Esophagus squamous epithelium (tissue), 5 donors: ENCODE results near the gene NNMT. TPM values are rescaled to one million over a fixed set of nuclear protein-coding genes. Genes with fewer than 3 reads are reported as not detected.

ENCODE experiments used
- DNase-seq: peaks from one replicate; lab custom pipeline; 2025; lab: John Stamatoyannopoulos, UW
- H3K27ac ChIP-seq, 4 donors: fragments of 200-600 bp; sonication (generic); one replicate each; pipeline ENCODE4 v1.5.1; 2016 to 2019; ENCODE audit warnings: mild to moderate bottlenecking in 1 of 4
- H3K27me3 ChIP-seq, 4 donors: fragments of 200-600 bp; sonication (generic); 1 replicate in 3 of 4; 2 replicates in 1 of 4; pipeline versions ENCODE4 v1.5.1 to v1.6.0; 2017 to 2021; ENCODE audit warnings: antibody characterized with exemption in 1 of 4
- H3K36me3 ChIP-seq, 3 donors: fragments of 200-600 bp; sonication (generic); one replicate each; pipeline ENCODE4 v1.5.1; 2016 to 2019
- H3K4me1 ChIP-seq, 3 donors: fragments of 200-600 bp; sonication (generic); one replicate each; pipeline ENCODE4 v1.5.1; 2017 to 2019
- H3K4me3 ChIP-seq, 4 donors: fragments of 200-600 bp; sonication (generic); 1 replicate in 3 of 4; 2 replicates in 1 of 4; pipeline ENCODE4 v1.5.1; 2016 to 2019; ENCODE audit warnings: mild to moderate bottlenecking in 2 of 4, moderate library complexity in 1 of 4
- H3K9me3 ChIP-seq, 3 donors: fragments of 200-600 bp; sonication (generic); one replicate each; pipeline ENCODE4 v1.5.1; 2016 to 2019
- POLR2A ChIP-seq, 4 donors: fragments of 450-650 bp; IDR thresholded peaks; one replicate each; pipeline ENCODE4 v1.6.1; 2017; ENCODE audit warnings: antibody characterized with exemption in 4 of 4, mild to moderate bottlenecking in 4 of 4, moderate library complexity in 3 of 4
- WGBS, 2 donors: methylation state at CpG; one replicate each; pipeline ENCODE4 v1.1.5; 2018; 5-methylcytosine and 5-hydroxymethylcytosine counted together
- intact Hi-C: fragments of 100-400 bp; cut with DNase I; formaldehyde crosslinking; loops from one replicate; pipeline ENCODE4 v1.15.0; 2022
- total RNA-seq, 4 donors: library from RNA; depleted of rRNA; stranded (reverse); fragments of >200 nt; gene quantifications; one replicate each; pipeline ENCODE4 v1.1.0, GENCODE V29; 2016
- TF ChIP-seq, protein P1 (sequence below), 6 experiments: fragments of 450-650 bp in 4 of 6; fragments of 200-600 bp in 2 of 6; sonication (generic) in 2 of 6; IDR thresholded peaks; one replicate each; pipeline ENCODE4 v1.5.1; 2016 to 2019; ENCODE audit warnings: antibody characterized with exemption in 6 of 6, mild to moderate bottlenecking in 4 of 6, moderate library complexity in 4 of 6
- donor health status: DM: yes; HTN: yes; CAD: no.

NNMT gene
- total RNA-seq, 4 donors from 2014 or later: 4.1 to 142 (median 56.8) TPM

DNA sequence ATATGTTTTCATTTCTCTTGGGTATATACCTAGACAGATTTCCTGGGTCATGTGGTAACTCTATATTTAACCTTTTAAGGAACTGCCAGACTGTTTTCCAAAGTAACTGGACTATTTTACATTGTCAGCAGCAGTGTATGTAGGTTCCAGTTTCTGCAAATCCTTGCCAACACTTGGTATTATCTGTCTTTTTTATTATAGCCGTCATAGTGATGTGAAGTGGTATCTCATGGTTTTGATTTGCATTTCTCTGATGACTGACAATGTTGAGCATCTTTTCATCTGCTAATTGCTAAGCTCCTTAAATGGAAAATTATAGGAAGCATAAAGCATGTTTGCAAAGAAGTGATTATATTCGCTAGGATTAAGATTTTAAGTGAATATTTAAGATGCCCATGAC, 13.9 kb downstream of the NNMT start:
- 90 to 91% methylated on average over 2 of the region's 2 CpGs for WGBS, 2 donors

DNA sequence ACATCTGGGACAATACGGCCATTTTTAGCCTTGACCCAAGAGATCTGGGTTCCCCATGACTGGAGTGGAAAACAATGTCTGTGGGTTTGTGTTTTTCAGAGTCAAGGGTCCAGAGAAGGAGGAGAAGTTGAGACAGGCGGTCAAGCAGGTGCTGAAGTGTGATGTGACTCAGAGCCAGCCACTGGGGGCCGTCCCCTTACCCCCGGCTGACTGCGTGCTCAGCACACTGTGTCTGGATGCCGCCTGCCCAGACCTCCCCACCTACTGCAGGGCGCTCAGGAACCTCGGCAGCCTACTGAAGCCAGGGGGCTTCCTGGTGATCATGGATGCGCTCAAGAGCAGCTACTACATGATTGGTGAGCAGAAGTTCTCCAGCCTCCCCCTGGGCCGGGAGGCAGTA, 15.7 kb downstream of the NNMT start:
- TF ChIP-seq, protein P1, sequence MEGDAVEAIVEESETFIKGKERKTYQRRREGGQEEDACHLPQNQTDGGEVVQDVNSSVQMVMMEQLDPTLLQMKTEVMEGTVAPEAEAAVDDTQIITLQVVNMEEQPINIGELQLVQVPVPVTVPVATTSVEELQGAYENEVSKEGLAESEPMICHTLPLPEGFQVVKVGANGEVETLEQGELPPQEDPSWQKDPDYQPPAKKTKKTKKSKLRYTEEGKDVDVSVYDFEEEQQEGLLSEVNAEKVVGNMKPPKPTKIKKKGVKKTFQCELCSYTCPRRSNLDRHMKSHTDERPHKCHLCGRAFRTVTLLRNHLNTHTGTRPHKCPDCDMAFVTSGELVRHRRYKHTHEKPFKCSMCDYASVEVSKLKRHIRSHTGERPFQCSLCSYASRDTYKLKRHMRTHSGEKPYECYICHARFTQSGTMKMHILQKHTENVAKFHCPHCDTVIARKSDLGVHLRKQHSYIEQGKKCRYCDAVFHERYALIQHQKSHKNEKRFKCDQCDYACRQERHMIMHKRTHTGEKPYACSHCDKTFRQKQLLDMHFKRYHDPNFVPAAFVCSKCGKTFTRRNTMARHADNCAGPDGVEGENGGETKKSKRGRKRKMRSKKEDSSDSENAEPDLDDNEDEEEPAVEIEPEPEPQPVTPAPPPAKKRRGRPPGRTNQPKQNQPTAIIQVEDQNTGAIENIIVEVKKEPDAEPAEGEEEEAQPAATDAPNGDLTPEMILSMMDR (IDR thresholded peaks at IDR 0.05): no peak
- no peak for TF ChIP-seq POLR2A (IDR thresholded peaks at IDR 0.05)
- Histone ChIP-seq H3K27me3 (peaks cover 0 to 4% (median 0%) of the 10 kb centered on the region in 4 donors), H3K36me3 (peaks cover 0 to 26% (median 0%) of the 10 kb centered on the region in 3 donors), H3K9me3 (no peaks in the 10 kb centered on the region), H3K4me3 (no peak overlapping the region), H3K4me1 (peaks cover 0 to 53% (median 5%) of the 10 kb centered on the region in 3 donors), H3K27ac (no peak overlapping the region)
- DNase-seq: no peak
- intact Hi-C loops: no loop called here
- 93 to 94% methylated on average over 8 to 9 of the region's 10 CpGs for WGBS, 2 donors

More for the DNA sequence above, 13.9 kb downstream of the NNMT start:
- Histone ChIP-seq H3K4me3 (no peak overlapping the region), H3K27ac (peak overlapping the region in 2 of 4 donors; percentile 42 to 73), H3K36me3 (peaks cover 0 to 26% (median 0%) of the 10 kb centered on the region in 3 donors), H3K27me3 (peaks cover 0 to 4% (median 0%) of the 10 kb centered on the region in 4 donors), H3K9me3 (no peaks in the 10 kb centered on the region), H3K4me1 (peaks cover 0 to 45% (median 5%) of the 10 kb centered on the region in 3 donors)
- no peak for DNase-seq
- TF ChIP-seq POLR2A (IDR thresholded peaks at IDR 0.05): no peak
- TF ChIP-seq, protein P1 (IDR thresholded peaks at IDR 0.05): no peak
- intact Hi-C loops: no loop called here

DNA sequence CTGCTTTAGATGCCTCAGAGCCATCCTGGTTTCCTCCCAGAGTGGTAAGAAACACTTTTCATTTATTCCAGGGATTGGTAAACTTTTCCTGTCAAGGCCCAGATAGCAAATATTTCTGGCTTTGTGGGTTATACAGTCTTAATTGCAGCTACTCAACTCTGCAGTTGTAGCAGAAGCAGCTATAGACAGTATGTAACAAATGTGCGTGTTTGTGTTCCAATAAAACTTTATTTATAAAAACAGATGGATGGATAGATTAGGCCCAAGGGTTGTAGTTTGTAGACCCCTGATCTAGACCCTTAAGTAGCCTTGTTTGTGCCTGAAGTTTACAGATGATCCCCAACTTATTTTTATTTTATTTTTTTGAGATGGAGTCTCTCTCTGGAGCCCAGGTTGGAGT, 17.9 kb downstream of the NNMT start:
- 93 to 100% methylated on average over 1 of the region's 1 CpG for WGBS, 2 donors
- no peak for DNase-seq
- TF ChIP-seq POLR2A (IDR thresholded peaks at IDR 0.05): no peak
- TF ChIP-seq, protein P1 (IDR thresholded peaks at IDR 0.05): no peak
- H3K4me3 ChIP-seq: no peak overlapping the region
- H3K36me3 ChIP-seq: peaks cover 0 to 26% (median 0%) of the 10 kb centered on the region in 3 donors
- intact Hi-C loops: no loop called here
- no peaks in the 10 kb centered on the region for H3K9me3 ChIP-seq
- H3K27ac ChIP-seq: no peak overlapping the region
- H3K27me3 ChIP-seq: no peaks in the 10 kb centered on the region
- H3K4me1 ChIP-seq: peaks cover 0 to 58% (median 0%) of the 10 kb centered on the region in 3 donors

DNA sequence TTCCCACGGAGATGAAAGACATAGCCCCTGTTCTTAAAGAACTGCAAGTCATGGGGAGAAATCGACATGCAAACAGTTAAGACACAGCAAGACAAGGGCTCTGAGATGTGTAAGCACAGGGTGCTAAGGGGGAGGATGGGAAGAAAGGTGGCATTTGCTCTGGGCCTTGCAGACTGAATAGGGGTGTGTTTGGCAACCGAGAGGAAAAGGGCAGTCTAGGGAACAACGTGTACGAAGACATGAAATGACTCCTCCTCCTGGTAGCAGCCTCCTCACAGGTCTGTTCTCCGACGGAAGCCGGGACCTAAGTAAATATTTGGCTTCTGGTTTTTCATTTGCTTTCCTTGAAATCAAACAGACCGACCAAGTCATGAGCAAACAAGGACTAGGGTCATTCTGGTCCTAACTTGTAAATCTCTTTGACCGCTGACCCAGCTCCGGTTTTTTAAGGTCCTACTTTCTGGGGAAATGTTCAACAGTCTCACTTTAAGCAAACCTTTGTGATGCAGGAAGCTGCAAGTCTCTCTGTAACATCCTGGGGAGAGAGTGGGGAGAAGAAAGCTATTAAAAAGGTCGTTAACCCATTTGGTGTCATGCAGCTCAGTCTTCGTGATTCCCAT, 19.7 kb downstream of the NNMT start:
- no peak for TF ChIP-seq POLR2A (IDR thresholded peaks at IDR 0.05)
- TF ChIP-seq, protein P1 (IDR thresholded peaks at IDR 0.05): no peak
- peaks cover 0 to 47% (median 0%) of the 10 kb centered on the region in 3 donors for H3K4me1 ChIP-seq

DNA sequence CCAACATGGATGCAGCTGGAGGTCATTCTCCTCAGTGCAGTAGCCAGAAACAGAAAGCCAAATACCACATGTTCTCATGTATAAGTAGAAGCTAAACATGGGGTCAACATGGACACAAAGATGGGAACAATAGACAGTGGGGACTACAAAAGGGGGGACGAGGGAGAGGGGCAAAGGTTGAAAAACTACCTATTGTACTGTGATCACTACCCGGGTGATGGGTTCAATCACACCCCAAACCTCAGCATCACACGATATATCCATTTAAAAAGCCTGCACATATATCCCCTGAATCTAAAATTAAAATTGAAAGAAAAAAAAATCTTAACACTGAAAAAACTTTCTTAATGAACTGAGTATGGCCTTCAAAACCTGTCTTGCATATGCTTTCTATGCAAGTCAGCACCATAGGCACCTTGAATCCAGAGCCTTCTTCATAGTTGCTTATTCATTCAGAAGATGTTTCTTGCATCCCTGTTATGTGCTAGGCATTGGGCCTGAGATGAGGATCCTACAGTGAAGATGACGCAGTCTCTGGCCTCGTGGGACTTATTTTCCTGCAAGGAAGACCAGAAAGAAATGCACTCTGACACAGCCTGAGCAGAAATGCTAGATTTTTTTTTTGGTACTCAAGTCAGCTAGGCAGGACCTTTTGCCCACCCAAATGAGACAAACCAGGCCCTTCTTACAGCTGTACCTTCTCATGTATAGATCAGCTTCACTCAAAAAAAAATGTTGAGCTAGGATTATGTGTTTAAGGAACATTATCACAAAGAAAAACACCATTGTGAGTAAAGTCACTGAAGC, 21.0 kb downstream of the NNMT start:
- DNase-seq: no peak
- Histone ChIP-seq H3K27ac (peak overlapping the region in 2 of 4 donors; percentile 15 to 39), H3K36me3 (peaks cover 0 to 21% (median 0%) of the 10 kb centered on the region in 3 donors), H3K4me1 (peaks cover 0 to 34% (median 0%) of the 10 kb centered on the region in 3 donors), H3K9me3 (no peaks in the 10 kb centered on the region), H3K27me3 (peaks cover 0 to 2% (median 0%) of the 10 kb centered on the region in 4 donors), H3K4me3 (no peak overlapping the region)
- WGBS, 2 donors: 78 to 87% methylated on average over 5 of the region's 5 CpGs
- no peak for TF ChIP-seq POLR2A (IDR thresholded peaks at IDR 0.05)
- TF ChIP-seq, protein P1 (IDR thresholded peaks at IDR 0.05): no peak
- intact Hi-C loops: no loop called here

More for the DNA sequence above, 19.7 kb downstream of the NNMT start:
- H3K27ac ChIP-seq: peak overlapping the region in 2 of 4 donors; percentile 15 to 22
- no peak for DNase-seq
- intact Hi-C loops: no loop called here
- no peaks in the 10 kb centered on the region for H3K27me3 ChIP-seq
- H3K36me3 ChIP-seq: peaks cover 0 to 26% (median 0%) of the 10 kb centered on the region in 3 donors
- no peaks in the 10 kb centered on the region for H3K9me3 ChIP-seq
- no peak overlapping the region for H3K4me3 ChIP-seq
- WGBS, 2 donors: 23 to 24% methylated on average over 12 to 13 of the region's 13 CpGs
